Upper lobe of left lung (tissue), 6 donors: ENCODE results near the gene CORO6. TPM values are rescaled to one million over a fixed set of nuclear protein-coding genes. Genes with fewer than 3 reads are reported as not detected.

Experiments used
- ATAC-seq, 2 donors: fragments of 200-7000 bp; cut with Tn5 transposase; one replicate each; pipeline ENCODE4 v1.9.1; 2022; ENCODE audit warnings: mild to moderate bottlenecking in 2 of 2, moderate library complexity in 2 of 2; ENCODE audit not compliant: low FRiP score in 2 of 2
- DNase-seq, 2 donors: peaks; one replicate each; pipeline ENCODE4 v3.0.0-alpha.2; 2019 to 2020
- H3K27ac ChIP-seq, 4 donors: fragments of 200-600 bp; sonication (generic); one replicate each; pipeline ENCODE4 v1.5.1; 2016 to 2019
- H3K27me3 ChIP-seq, 4 donors: fragments of 200-600 bp; sonication (generic); one replicate each; pipeline ENCODE4 v1.5.1; 2017 to 2019
- H3K36me3 ChIP-seq, 4 donors: fragments of 200-600 bp; sonication (generic); one replicate each; pipeline ENCODE4 v1.5.1; 2016 to 2019
- H3K4me1 ChIP-seq, 4 donors: fragments of 200-600 bp; sonication (generic); one replicate each; pipeline ENCODE4 v1.5.1; 2018 to 2019
- H3K4me3 ChIP-seq, 4 donors: fragments of 200-600 bp; sonication (generic); one replicate each; pipeline ENCODE4 v1.5.1; 2017 to 2019; ENCODE audit warnings: mild to moderate bottlenecking in 2 of 4, moderate library complexity in 1 of 4
- H3K9me3 ChIP-seq, 4 donors: fragments of 200-600 bp; sonication (generic); one replicate each; pipeline ENCODE4 v1.5.1; 2018 to 2019
- CTCF ChIP-seq, 6 experiments: fragments of 450-650 bp in 4 of 6; fragments of 200-600 bp in 2 of 6; sonication (generic) in 2 of 6; IDR thresholded peaks; one replicate each; pipeline ENCODE4 v1.5.1; 2016 to 2019; ENCODE audit warnings: antibody characterized with exemption in 6 of 6
- EP300 ChIP-seq, 4 donors: sonication (generic); formaldehyde crosslinking; IDR thresholded peaks; one replicate each; pipeline ENCODE4 v1.5.1; 2017; ENCODE audit warnings: antibody characterized with exemption in 4 of 4, control low read depth in 2 of 4
- POLR2A ChIP-seq, 4 donors: fragments of 450-650 bp; IDR thresholded peaks; one replicate each; pipeline ENCODE4 v1.5.1; 2016 to 2017; ENCODE audit warnings: antibody characterized with exemption in 4 of 4, mild to moderate bottlenecking in 2 of 4
- POLR2AphosphoS5 ChIP-seq, 2 donors: sonication (generic); formaldehyde crosslinking; IDR thresholded peaks; one replicate each; pipeline ENCODE4 v1.5.1; 2017; ENCODE audit warnings: antibody characterized with exemption in 2 of 2
- WGBS, 2 donors: methylation state at CpG; one replicate each; pipeline ENCODE4 v1.1.5; 2017 to 2018; 5-methylcytosine and 5-hydroxymethylcytosine counted together
- total RNA-seq, 6 donors: library from RNA; depleted of rRNA in 4 of 6; stranded (reverse); fragments of >200 nt in 4 of 6; gene quantifications; one replicate each; pipeline versions ENCODE4 v1.1.0 to v1.2.1, GENCODE V29; 2016 to 2021
- donor health status: DM: no; HTN: no; CAD: no; lungs with moderate emphysema.
- donor health status: DM: no; HTN: yes; CAD: no; lungs with severe emphysema.

Gene CORO6
- total RNA-seq, 6 donors from 2014 or later: 7.3 to 137 (median 12.2) TPM

GRCh38 chr17:29589524-29590410, 32.9 kb downstream of the CORO6 start, which contains the start of gene GIT1:
Gene GIT1, minus strand, starts transcription at chr17:29589648. Its CDS starts 270 bp downstream, at chr17:29589378.
- peaks cover 0 to 3% (median 0%) of the 10 kb centered on the region in 4 donors for H3K27me3 ChIP-seq
- H3K9me3 ChIP-seq: no peaks in the 10 kb centered on the region
- peak; percentile 82 to 88 for ATAC-seq
- DNase-seq: peak; percentile 92 to 97
- WGBS, 2 donors: 16 to 18% methylated on average over 20 to 29 of the region's 70 CpGs
- peak within 1 kb of the TSS; percentile 84 to 92 (median 89) for H3K27ac ChIP-seq
- peak in 2 of 6 experiments; percentile 15 to 46 for TF ChIP-seq CTCF (IDR thresholded peaks at IDR 0.05)
- TF ChIP-seq EP300 (IDR thresholded peaks at IDR 0.05): no peak
- TF ChIP-seq POLR2AphosphoS5 (IDR thresholded peaks at IDR 0.05): peak in 1 of 2 donors; percentile 78
- peak in 2 of 4 donors; percentile 45 to 61 for TF ChIP-seq POLR2A (IDR thresholded peaks at IDR 0.05)
- H3K36me3 ChIP-seq: no peaks in the 10 kb centered on the region
- H3K4me3 ChIP-seq: peak within 1 kb of the TSS; percentile 54 to 95 (median 82)
- peaks cover 71 to 79% (median 75%) of the 10 kb centered on the region in 4 donors for H3K4me1 ChIP-seq

GRCh38 chr17:29588562-29589411, 33.9 kb downstream of the CORO6 start:
- 2% methylated on average over 24 of the region's 72 CpGs; no CpG with 5 or more reads in 1 of the 2 donors for WGBS, 2 donors
- H3K36me3 ChIP-seq: no peaks in the 10 kb centered on the region
- peaks cover 0 to 3% (median 0%) of the 10 kb centered on the region in 4 donors for H3K27me3 ChIP-seq
- H3K4me1 ChIP-seq: peaks cover 75 to 79% (median 78%) of the 10 kb centered on the region in 4 donors
- H3K27ac ChIP-seq: peak overlapping the region; percentile 84 to 92 (median 89)
- no peaks in the 10 kb centered on the region for H3K9me3 ChIP-seq
- TF ChIP-seq EP300 (IDR thresholded peaks at IDR 0.05): no peak
- TF ChIP-seq POLR2A (IDR thresholded peaks at IDR 0.05): no peak
- TF ChIP-seq POLR2AphosphoS5 (IDR thresholded peaks at IDR 0.05): peak in 1 of 2 donors; percentile 2
- TF ChIP-seq CTCF (IDR thresholded peaks at IDR 0.05): peak in 2 of 6 experiments; percentile 6 to 7
- peak overlapping the region; percentile 54 to 95 (median 82) for H3K4me3 ChIP-seq
- peak in 1 of 2 donors; percentile 89 for DNase-seq
- ATAC-seq: no peak

- ATAC-seq (no peak), DNase-seq (no peak)
- Histone ChIP-seq H3K9me3 (no peaks in the 10 kb centered on the region), H3K27me3 (peaks cover 0 to 3% (median 0%) of the 10 kb centered on the region in 4 donors), H3K27ac (peak overlapping the region; percentile 84 to 92 (median 89)), H3K4me3 (peak overlapping the region; percentile 54 to 95 (median 82)), H3K36me3 (peaks cover 0 to 5% (median 0%) of the 10 kb centered on the region in 4 donors), H3K4me1 (peaks cover 75 to 83% (median 79%) of the 10 kb centered on the region in 4 donors)
- no peak for TF ChIP-seq EP300 (IDR thresholded peaks at IDR 0.05)
- TF ChIP-seq CTCF (IDR thresholded peaks at IDR 0.05): no peak
- TF ChIP-seq POLR2AphosphoS5 (IDR thresholded peaks at IDR 0.05): peak; percentile 31 to 42
- TF ChIP-seq POLR2A (IDR thresholded peaks at IDR 0.05): peak in 1 of 4 donors; percentile 26
- 8 to 30% methylated on average over 2 to 8 of the region's 8 CpGs for WGBS, 2 donors
Observed at GRCh38 chr17:29588017-29588561, 34.6 kb downstream of the CORO6 start.

GRCh38 chr17:29587591-29587990, 35.1 kb downstream of the CORO6 start:
- Histone ChIP-seq H3K4me1 (peaks cover 70 to 81% (median 76%) of the 10 kb centered on the region in 4 donors), H3K4me3 (peak overlapping the region; percentile 54 to 95 (median 82)), H3K27ac (peak overlapping the region; percentile 84 to 92 (median 89)), H3K27me3 (peaks cover 0 to 3% (median 0%) of the 10 kb centered on the region in 4 donors), H3K9me3 (no peaks in the 10 kb centered on the region), H3K36me3 (peaks cover 0 to 10% (median under 1%) of the 10 kb centered on the region in 4 donors)
- ATAC-seq (no peak), DNase-seq (no peak)
- WGBS, 2 donors: 81 to 92% methylated on average over 6 of the region's 6 CpGs
- no peak for TF ChIP-seq EP300 (IDR thresholded peaks at IDR 0.05)
- TF ChIP-seq POLR2AphosphoS5 (IDR thresholded peaks at IDR 0.05): no peak
